HCT116 (cell line): ENCODE measurements around the gene PCTP. TPM values are rescaled to one million over a fixed set of nuclear protein-coding genes. Genes with fewer than 3 reads are reported as not detected.

Experiments
- ATAC-seq: fragments of 200-7000 bp; cut with Tn5 transposase; 2 replicates; pipeline ENCODE4 v1.9.1; 2020; ENCODE audit warnings: mild to moderate bottlenecking, moderate library complexity
- BruUV-seq: library from RNA; stranded (reverse); fragments of 400-500 nt; replicated peaks from 2 replicates; lab custom pipeline; 2021; lab: Mats Ljungman, UMichigan
- CTCF ChIA-PET: fragments of 300-600 bp; sonication (Branson Sonifier 250); formaldehyde crosslinking; loops from one replicate; lab custom pipeline; 2021; ENCODE audit warnings: antibody characterized with exemption; lab: Charles Lee
- POLR2A ChIA-PET: fragments of 300-600, 350-600 bp; sonication (Branson Sonifier 250); formaldehyde crosslinking; loops from one replicate; lab custom pipeline; 2021; ENCODE audit warnings: antibody characterized with exemption; lab: Charles Lee
- RAD21 ChIA-PET, 2 experiments: fragments of 300-600 bp; sonication (Branson Sonifier 250); formaldehyde crosslinking; loops; one replicate each; lab custom pipeline; 2023; ENCODE audit warnings: low total read pairs in 2 of 2; ENCODE audit not compliant: uncharacterized antibody in 2 of 2, unreplicated experiment in 2 of 2, low non-redundant PET in 1 of 2; lab: Charles Lee
- DNase-seq: peaks from one replicate; pipeline ENCODE4 v3.0.0-alpha.2; 2010; ENCODE audit warnings: low read depth, low spot score
- H2AFZ ChIP-seq: fragments of 200-600 bp; shearing (Covaris generic), sonication (generic); 2 replicates; pipeline ENCODE4 v1.6.1; 2017; ENCODE audit warnings: low read depth, mixed run types, mixed read lengths, antibody characterized with exemption, low read length; ENCODE audit not compliant: poor library complexity, severe bottlenecking
- H3K27ac ChIP-seq: 2 replicates; pipeline ENCODE4 v1.5.1; 2012; ENCODE audit warnings: low read depth, low read length
- H3K27me3 ChIP-seq: fragments of 200-600 bp; sonication (generic); 2 replicates; pipeline ENCODE4 v1.6.1; 2016; ENCODE audit warnings: mixed run types, low read length, mixed read lengths; ENCODE audit not compliant: insufficient read depth
- H3K36me3 ChIP-seq, 2 experiments: fragments of 200-500 bp in 1 of 2; fragments of 200-600 bp in 1 of 2; sonication (Bioruptor generic) in 1 of 2; sonication (generic) in 1 of 2; 2 replicates each; pipeline versions ENCODE4 v1.5.1 to v1.6.1; 2014 to 2016; ENCODE audit warnings: low read length in 2 of 2, inconsistent platforms in 1 of 2, mixed read lengths in 1 of 2, mixed run types in 1 of 2; ENCODE audit not compliant: insufficient read depth in 2 of 2, control insufficient read depth in 1 of 2
- H3K4me1 ChIP-seq, 2 experiments: fragments of 200-600 bp in 1 of 2; sonication (generic) in 1 of 2; 2 replicates each; pipeline versions ENCODE4 v1.5.1 to v1.6.1; 2012 to 2017; ENCODE audit warnings: low read length in 2 of 2, inconsistent platforms in 1 of 2, mild to moderate bottlenecking in 1 of 2, mixed read lengths in 1 of 2, mixed run types in 1 of 2, moderate library complexity in 1 of 2; ENCODE audit not compliant: insufficient read depth in 2 of 2, control insufficient read depth in 1 of 2
- H3K4me2 ChIP-seq: fragments of 200-600 bp; sonication (generic); 2 replicates; pipeline ENCODE4 v1.6.1; 2017; ENCODE audit warnings: mixed run types, low read length, mixed read lengths
- H3K4me3 ChIP-seq, 2 experiments: fragments of 200-600 bp in 1 of 2; sonication (generic) in 1 of 2; replicated peaks in 1 of 2; 2 replicates each; pipeline ENCODE4 v1.5.1; 2011 to 2016; ENCODE audit warnings: low read length in 2 of 2, control low read depth in 1 of 2, low read depth in 1 of 2, mild to moderate bottlenecking in 1 of 2, mixed read lengths in 1 of 2, mixed run types in 1 of 2
- H3K79me2 ChIP-seq: fragments of 200-600 bp; sonication (generic); 2 replicates; pipeline ENCODE4 v1.6.1; 2017; ENCODE audit warnings: mild to moderate bottlenecking, mixed run types, low read length, moderate library complexity, mixed read lengths; ENCODE audit not compliant: insufficient read depth
- H3K9ac ChIP-seq: fragments of 200-600 bp; sonication (generic); 2 replicates; pipeline ENCODE4 v1.6.1; 2016; ENCODE audit warnings: low read length, mixed read lengths
- H3K9me2 ChIP-seq: fragments of 200-600 bp; sonication (generic), shearing (Covaris generic); 2 replicates; pipeline ENCODE4 v1.6.1; 2017; ENCODE audit warnings: mixed run types, mild to moderate bottlenecking, moderate library complexity; ENCODE audit not compliant: insufficient read depth
- H3K9me3 ChIP-seq, 2 experiments: fragments of 200-500 bp in 1 of 2; fragments of 200-600 bp in 1 of 2; sonication (Bioruptor generic) in 1 of 2; sonication (generic) in 1 of 2; 2 replicates each; pipeline ENCODE4 v1.6.1; 2014 to 2017; ENCODE audit warnings: low read length in 2 of 2, mixed read lengths in 2 of 2, inconsistent platforms in 1 of 2, low read depth in 1 of 2, mild to moderate bottlenecking in 1 of 2, mixed run types in 1 of 2, moderate library complexity in 1 of 2; ENCODE audit not compliant: control insufficient read depth in 1 of 2, insufficient read depth in 1 of 2
- H4K20me1 ChIP-seq: fragments of 200-600 bp; sonication (generic), shearing (Covaris generic); 2 replicates; pipeline ENCODE4 v1.6.1; 2017; ENCODE audit warnings: mixed run types, mild to moderate bottlenecking, moderate library complexity; ENCODE audit not compliant: insufficient read depth
- EZH2 ChIP-seq: fragments of 200-600 bp; sonication (generic); IDR thresholded peaks from 2 replicates; pipeline ENCODE4 v1.6.1; 2017; ENCODE audit warnings: antibody characterized with exemption, mixed run types
- EZH2phosphoT487 ChIP-seq: fragments of 200-600 bp; IDR thresholded peaks from 2 replicates; pipeline ENCODE4 v1.6.1; 2018; ENCODE audit warnings: antibody characterized with exemption, borderline replicate concordance
- FOSL1 ChIP-seq: IDR thresholded peaks from 2 replicates; pipeline ENCODE4 v1.6.1; 2012; ENCODE audit warnings: low read depth
- RAD21 ChIP-seq: IDR thresholded peaks from 2 replicates; pipeline ENCODE4 v1.6.1; 2012; ENCODE audit warnings: low read depth, mild to moderate bottlenecking
- SIN3A ChIP-seq: IDR thresholded peaks from 2 replicates; pipeline ENCODE4 v1.6.1; 2012; ENCODE audit warnings: low read depth
- YY1 ChIP-seq: IDR thresholded peaks from 2 replicates; pipeline ENCODE4 v1.6.1; 2011; ENCODE audit warnings: low read length, low read depth, moderate library complexity, mild to moderate bottlenecking; ENCODE audit not compliant: insufficient replicate concordance; ENCODE audit errors: extremely low read depth
- ZNF274 ChIP-seq: fragments of 200-500 bp; sonication (Bioruptor generic); IDR thresholded peaks from 2 replicates; pipeline ENCODE4 v1.6.1; 2014; ENCODE audit warnings: mild to moderate bottlenecking, low read depth, low read length, inconsistent platforms
- intact Hi-C: fragments of 100-400 bp; cut with micrococcal nuclease; formaldehyde crosslinking; loops from 2 replicates; pipeline ENCODE4 v1.10.0; 2022
- total RNA-seq: library from RNA; stranded (reverse); gene quantifications from one replicate; pipeline ENCODE4 v1.2.1, GENCODE V29; 2021; ENCODE audit not compliant: unreplicated experiment
- TF ChIP-seq, protein P1 (sequence below), 3 experiments: fragments of 200-600 bp in 1 of 3; sonication (generic) in 1 of 3; IDR thresholded peaks in 2 of 3; conservative IDR thresholded peaks in 1 of 3; 2 replicates each; pipeline ENCODE4 v1.5.1; 2012 to 2017; ENCODE audit warnings: low read depth in 2 of 3, low read length in 2 of 3, antibody characterized with exemption in 1 of 3, borderline replicate concordance in 1 of 3, control low read depth in 1 of 3, mild to moderate bottlenecking in 1 of 3, mixed read lengths in 1 of 3, mixed run types in 1 of 3, moderate library complexity in 1 of 3; ENCODE audit not compliant: insufficient read depth in 1 of 3
- TF ChIP-seq, protein P2 (sequence below): IDR thresholded peaks from 2 replicates; pipeline ENCODE4 v1.6.1; 2012
- TF ChIP-seq, protein P3 (sequence below): IDR thresholded peaks from 2 replicates; pipeline ENCODE4 v1.6.1; 2011; ENCODE audit warnings: mild to moderate bottlenecking, low read length, moderate library complexity; ENCODE audit not compliant: insufficient replicate concordance; ENCODE audit errors: extremely low read depth

Gene PCTP
- total RNA-seq, 1 experiment from 2014 or later = 16.3 TPM

DNA sequence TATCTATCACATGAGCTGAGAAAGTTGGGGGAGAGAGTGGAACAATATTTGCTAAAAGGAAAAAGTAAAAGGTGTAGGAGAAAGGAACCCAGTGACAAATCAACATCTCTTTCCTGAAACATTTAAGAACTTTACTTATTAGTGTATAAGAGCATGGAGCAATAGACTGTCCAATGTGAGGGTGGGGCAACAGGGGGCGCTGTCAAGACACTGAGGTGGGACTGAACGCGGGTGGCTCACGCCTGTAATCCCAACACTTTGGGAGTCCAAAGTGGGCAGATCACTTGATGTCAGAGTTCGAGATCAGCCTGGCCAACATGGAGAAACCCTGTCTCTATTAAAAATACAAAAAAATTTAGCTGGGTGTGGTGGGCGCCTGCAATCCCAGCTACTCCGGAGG lies 21.2 kb downstream of the PCTP start:
- H3K27ac ChIP-seq = no peak overlapping the region
- DNase-seq (no peak), ATAC-seq (no peak)
- H3K4me2 ChIP-seq = no peak overlapping the region
- H4K20me1 ChIP-seq = no peaks in the 10 kb centered on the region
- H3K79me2 ChIP-seq = no peaks in the 10 kb centered on the region
- RAD21 ChIA-PET = interaction anchor here (0.6 to 0.9 kb wide), 2 partner anchors 14 to 54 kb away, joined by 3 read pairs; no protein-coding TSS in a partner anchor
- POLR2A ChIA-PET = no interaction called here
- TF ChIP-seq, protein P1, sequence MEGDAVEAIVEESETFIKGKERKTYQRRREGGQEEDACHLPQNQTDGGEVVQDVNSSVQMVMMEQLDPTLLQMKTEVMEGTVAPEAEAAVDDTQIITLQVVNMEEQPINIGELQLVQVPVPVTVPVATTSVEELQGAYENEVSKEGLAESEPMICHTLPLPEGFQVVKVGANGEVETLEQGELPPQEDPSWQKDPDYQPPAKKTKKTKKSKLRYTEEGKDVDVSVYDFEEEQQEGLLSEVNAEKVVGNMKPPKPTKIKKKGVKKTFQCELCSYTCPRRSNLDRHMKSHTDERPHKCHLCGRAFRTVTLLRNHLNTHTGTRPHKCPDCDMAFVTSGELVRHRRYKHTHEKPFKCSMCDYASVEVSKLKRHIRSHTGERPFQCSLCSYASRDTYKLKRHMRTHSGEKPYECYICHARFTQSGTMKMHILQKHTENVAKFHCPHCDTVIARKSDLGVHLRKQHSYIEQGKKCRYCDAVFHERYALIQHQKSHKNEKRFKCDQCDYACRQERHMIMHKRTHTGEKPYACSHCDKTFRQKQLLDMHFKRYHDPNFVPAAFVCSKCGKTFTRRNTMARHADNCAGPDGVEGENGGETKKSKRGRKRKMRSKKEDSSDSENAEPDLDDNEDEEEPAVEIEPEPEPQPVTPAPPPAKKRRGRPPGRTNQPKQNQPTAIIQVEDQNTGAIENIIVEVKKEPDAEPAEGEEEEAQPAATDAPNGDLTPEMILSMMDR (IDR thresholded peaks at IDR 0.05 in 2 of 3, conservative IDR thresholded peaks at IDR 0.05 in 1 of 3; ENCODE audit: borderline replicate concordance in 1 of 3, insufficient read depth in 1 of 3, low read depth in 2 of 3, low read length in 2 of 3) = 0 out of 6 replicates have a peak, but pooled peaks of 2 of the 3 experiments have one; percentile 12 to 20
- TF ChIP-seq ZNF274 = no peak
- intact Hi-C loops = no loop called here
- H3K4me3 ChIP-seq = no peak overlapping the region
- H3K9ac ChIP-seq = no peak overlapping the region
- CTCF ChIA-PET = interaction anchor here (3.0 to 4.8 kb wide), 3 partner anchors 130 to 246 kb away, joined by 10 to 25 read pairs (median 13); no protein-coding TSS in a partner anchor
- H3K36me3 ChIP-seq = peaks cover 0 to 4% of the 10 kb centered on the region in 2 experiments; a peak in 1 of 4 replicates
- no peaks in the 10 kb centered on the region for H3K4me1 ChIP-seq
- no peaks in the 10 kb centered on the region for H3K9me2 ChIP-seq
- H2AFZ ChIP-seq = no peak overlapping the region
- H3K27me3 ChIP-seq = no peaks in the 10 kb centered on the region
- H3K9me3 ChIP-seq = no peaks in the 10 kb centered on the region
- no TSS peak for BruUV-seq

DNA sequence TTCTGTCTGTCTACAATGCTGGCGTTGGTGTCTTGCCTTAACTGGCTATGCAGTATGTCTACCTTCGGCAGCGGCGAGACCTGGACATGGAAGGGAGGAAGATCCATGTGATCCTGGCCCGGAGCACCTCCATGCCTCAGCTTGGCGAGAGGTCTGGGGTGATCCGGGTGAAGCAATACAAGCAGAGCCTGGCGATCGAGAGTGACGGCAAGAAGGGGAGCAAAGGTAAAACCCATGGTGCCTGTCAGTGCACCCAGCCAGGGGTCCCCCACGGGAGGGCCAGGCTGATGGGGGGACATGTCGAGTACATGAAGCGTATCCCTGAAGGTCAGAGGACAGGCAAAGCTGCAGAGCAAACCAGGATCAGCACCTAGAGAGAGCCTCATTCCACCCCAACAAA lies 22.8 kb downstream of the PCTP start:
- H3K36me3 ChIP-seq = peaks cover 0 to 4% of the 10 kb centered on the region in 2 experiments; a peak in 1 of 4 replicates
- RAD21 ChIA-PET = no interaction called here
- no peak overlapping the region for H2AFZ ChIP-seq
- DNase-seq (no peak), ATAC-seq (no peak)
- intact Hi-C loops = no loop called here
- no peaks in the 10 kb centered on the region for H3K4me1 ChIP-seq
- no peak overlapping the region for H3K27ac ChIP-seq
- no peak for TF ChIP-seq YY1
- TF ChIP-seq, protein P2, sequence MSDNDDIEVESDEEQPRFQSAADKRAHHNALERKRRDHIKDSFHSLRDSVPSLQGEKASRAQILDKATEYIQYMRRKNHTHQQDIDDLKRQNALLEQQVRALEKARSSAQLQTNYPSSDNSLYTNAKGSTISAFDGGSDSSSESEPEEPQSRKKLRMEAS = no peak
- TF ChIP-seq EZH2 = no peak
- TF ChIP-seq FOSL1 = no peak
- TF ChIP-seq SIN3A = no peak
- TF ChIP-seq, protein P1 (IDR thresholded peaks at IDR 0.05 in 2 of 3, conservative IDR thresholded peaks at IDR 0.05 in 1 of 3; ENCODE audit: borderline replicate concordance in 1 of 3, insufficient read depth in 1 of 3, low read depth in 2 of 3, low read length in 2 of 3) = no peak
- no peak for TF ChIP-seq EZH2phosphoT487
- TF ChIP-seq, protein P3, sequence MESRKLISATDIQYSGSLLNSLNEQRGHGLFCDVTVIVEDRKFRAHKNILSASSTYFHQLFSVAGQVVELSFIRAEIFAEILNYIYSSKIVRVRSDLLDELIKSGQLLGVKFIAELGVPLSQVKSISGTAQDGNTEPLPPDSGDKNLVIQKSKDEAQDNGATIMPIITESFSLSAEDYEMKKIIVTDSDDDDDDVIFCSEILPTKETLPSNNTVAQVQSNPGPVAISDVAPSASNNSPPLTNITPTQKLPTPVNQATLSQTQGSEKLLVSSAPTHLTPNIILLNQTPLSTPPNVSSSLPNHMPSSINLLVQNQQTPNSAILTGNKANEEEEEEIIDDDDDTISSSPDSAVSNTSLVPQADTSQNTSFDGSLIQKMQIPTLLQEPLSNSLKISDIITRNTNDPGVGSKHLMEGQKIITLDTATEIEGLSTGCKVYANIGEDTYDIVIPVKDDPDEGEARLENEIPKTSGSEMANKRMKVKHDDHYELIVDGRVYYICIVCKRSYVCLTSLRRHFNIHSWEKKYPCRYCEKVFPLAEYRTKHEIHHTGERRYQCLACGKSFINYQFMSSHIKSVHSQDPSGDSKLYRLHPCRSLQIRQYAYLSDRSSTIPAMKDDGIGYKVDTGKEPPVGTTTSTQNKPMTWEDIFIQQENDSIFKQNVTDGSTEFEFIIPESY = no peak
- no peak for TF ChIP-seq RAD21
- CTCF ChIA-PET = no interaction called here
- no peaks in the 10 kb centered on the region for H4K20me1 ChIP-seq
- no peaks in the 10 kb centered on the region for H3K9me3 ChIP-seq
- POLR2A ChIA-PET = no interaction called here
- H3K9me2 ChIP-seq = no peaks in the 10 kb centered on the region
- H3K4me3 ChIP-seq = no peak overlapping the region
- no peak overlapping the region for H3K4me2 ChIP-seq
- H3K27me3 ChIP-seq = no peaks in the 10 kb centered on the region
- H3K79me2 ChIP-seq = no peaks in the 10 kb centered on the region
- H3K9ac ChIP-seq = no peak overlapping the region
- no TSS peak for BruUV-seq
